DND-41 (cell line): Measurements from ENCODE around the gene GSE1.

Experiments used
- CTCF ChIP-seq: IDR thresholded peaks from 2 replicates; pipeline ENCODE4 v1.5.1; 2012; ENCODE audit warnings: borderline replicate concordance, low read length, moderate library complexity, mild to moderate bottlenecking; ENCODE audit not compliant: poor library complexity, severe bottlenecking; ENCODE audit errors: extremely low read depth
- EZH2 ChIP-seq: IDR thresholded peaks from 3 replicates; pipeline ENCODE4 v1.6.1; 2012; ENCODE audit warnings: borderline replicate concordance, low read depth, mild to moderate bottlenecking, moderate library complexity, low read length, inconsistent platforms; ENCODE audit not compliant: severe bottlenecking

- TF ChIP-seq EZH2 (no peak), CTCF (no peak)
Measured at GRCh38 chr16:85637061-85637807, 24.1 kb downstream of the GSE1 start.
